ENCODE data around the gene PROB1. TPM values are rescaled to one million over a fixed set of nuclear protein-coding genes. Genes with fewer than 3 reads are reported as not detected.

PROB1 gene
- total and polyA plus RNA-seq, 2 experiments from 2014 or later: 0.10 to 0.63 TPM

GRCh38 chr5:139382807-139383206 lies 12.1 kb downstream of the PROB1 start:
- peaks cover 19% of the 10 kb centered on the region for H3K4me1 ChIP-seq (ENCODE audit: insufficient read depth)
- no peaks in the 10 kb centered on the region for H4K20me1 ChIP-seq (ENCODE audit: insufficient read depth, poor library complexity, severe bottlenecking)
- no peak for DNase-seq (ENCODE audit: low spot score)
- H3K9me2 ChIP-seq (replicated peaks; ENCODE audit: insufficient read depth): no peaks in the 10 kb centered on the region
- 55% methylated on average over 3 of the region's 3 CpGs for WGBS (ENCODE audit: low lambda C conversion rate, missing lambda C conversion rate)
- no peaks in the 10 kb centered on the region for H3K9me3 ChIP-seq (ENCODE audit: low read depth)
- H2AFZ ChIP-seq: no peak overlapping the region
- peak overlapping the region; percentile 65 for H3K27ac ChIP-seq
- peak overlapping the region; percentile 62 for H3K4me2 ChIP-seq
- H3K36me3 ChIP-seq (replicated peaks; ENCODE audit: insufficient read depth, low read depth): no peaks in the 10 kb centered on the region
- no peak overlapping the region for H3K4me3 ChIP-seq
- H3K79me2 ChIP-seq: no peaks in the 10 kb centered on the region
- H3K27me3 ChIP-seq: no peaks in the 10 kb centered on the region
- TF ChIP-seq EZH2 (IDR thresholded peaks at IDR 0.05; ENCODE audit: borderline replicate concordance) (no peak), EZH2phosphoT487 (IDR thresholded peaks at IDR 0.05; ENCODE audit: low read depth, severe bottlenecking, unreplicated experiment) (no peak), CTCF (IDR thresholded peaks at IDR 0.05; ENCODE audit: poor library complexity) (no peak)

GRCh38 chr5:139381837-139382761 lies 12.8 kb downstream of the PROB1 start:
- Histone ChIP-seq H4K20me1 (ENCODE audit: insufficient read depth, poor library complexity, severe bottlenecking) (no peaks in the 10 kb centered on the region), H3K4me2 (peak overlapping the region; percentile 62), H3K4me1 (ENCODE audit: insufficient read depth) (peaks cover 19% of the 10 kb centered on the region), H3K79me2 (no peaks in the 10 kb centered on the region), H3K27ac (peak overlapping the region; percentile 65), H3K4me3 (no peak overlapping the region), H3K9me2 (replicated peaks; ENCODE audit: insufficient read depth) (no peaks in the 10 kb centered on the region), H3K36me3 (replicated peaks; ENCODE audit: insufficient read depth, low read depth) (no peaks in the 10 kb centered on the region), H2AFZ (no peak overlapping the region), H3K9me3 (ENCODE audit: low read depth) (no peaks in the 10 kb centered on the region), H3K27me3 (no peaks in the 10 kb centered on the region)
- TF ChIP-seq EZH2 (IDR thresholded peaks at IDR 0.05; ENCODE audit: borderline replicate concordance): no peak
- no peak for TF ChIP-seq CTCF (IDR thresholded peaks at IDR 0.05; ENCODE audit: poor library complexity)
- no peak for TF ChIP-seq EZH2phosphoT487 (IDR thresholded peaks at IDR 0.05; ENCODE audit: low read depth, severe bottlenecking, unreplicated experiment)
- WGBS (ENCODE audit: low lambda C conversion rate, missing lambda C conversion rate): 80% methylated on average over 20 of the region's 28 CpGs
- DNase-seq (ENCODE audit: low spot score): no peak

GRCh38 chr5:139379626-139380449 lies 15.1 kb downstream of the PROB1 start:
- H3K36me3 ChIP-seq (replicated peaks; ENCODE audit: insufficient read depth, low read depth): no peaks in the 10 kb centered on the region
- H3K27me3 ChIP-seq: no peaks in the 10 kb centered on the region
- no peaks in the 10 kb centered on the region for H3K9me3 ChIP-seq (ENCODE audit: low read depth)
- no peaks in the 10 kb centered on the region for H3K79me2 ChIP-seq
- no peak for DNase-seq (ENCODE audit: low spot score)
- H3K27ac ChIP-seq: no peak overlapping the region
- WGBS (ENCODE audit: low lambda C conversion rate, missing lambda C conversion rate): 91% methylated on average over 15 of the region's 15 CpGs
- no peaks in the 10 kb centered on the region for H3K9me2 ChIP-seq (replicated peaks; ENCODE audit: insufficient read depth)
- H3K4me2 ChIP-seq: no peak overlapping the region
- H4K20me1 ChIP-seq (ENCODE audit: insufficient read depth, poor library complexity, severe bottlenecking): no peaks in the 10 kb centered on the region
- TF ChIP-seq EZH2phosphoT487 (IDR thresholded peaks at IDR 0.05; ENCODE audit: low read depth, severe bottlenecking, unreplicated experiment): no peak
- no peak for TF ChIP-seq CTCF (IDR thresholded peaks at IDR 0.05; ENCODE audit: poor library complexity)
- no peak for TF ChIP-seq EZH2 (IDR thresholded peaks at IDR 0.05; ENCODE audit: borderline replicate concordance)
- no peak overlapping the region for H2AFZ ChIP-seq
- H3K4me1 ChIP-seq (ENCODE audit: insufficient read depth): peaks cover 19% of the 10 kb centered on the region
- H3K4me3 ChIP-seq: no peak overlapping the region

Measured in hepatocyte (in vitro differentiated cells).